Endometrium (tissue), 2 donors: ENCODE measurements around the gene GTF2A1.
A peak's percentile ranks its signal among the peaks of the same experiment; 100 is the strongest.

Source experiments
- FAIRE-seq: peaks from 2 replicates; lab custom pipeline; 2012; peaks lifted over from hg19 to GRCh38; lab: Jason Lieb, UNC
- donor health status: control.
- donor health status: control.

GTF2A1 gene

DNA sequence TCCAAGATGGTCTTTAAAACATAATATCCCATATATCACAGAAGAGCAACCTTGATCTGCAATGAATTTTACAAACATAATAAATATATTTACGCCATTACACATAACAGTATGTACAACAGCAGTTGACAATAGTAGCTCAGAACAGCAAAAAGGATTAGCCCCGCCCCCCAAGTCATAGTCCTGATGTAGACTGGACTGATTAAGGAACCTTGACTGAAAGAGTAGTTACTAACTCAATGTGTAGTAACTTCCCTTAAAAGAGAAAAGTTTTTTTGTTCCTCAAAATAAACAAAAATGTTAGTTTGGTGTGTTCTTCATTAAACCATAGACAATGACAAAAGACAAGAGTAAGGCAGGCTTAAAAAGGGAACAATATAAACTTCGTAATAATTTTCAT, 44.5 kb downstream of the GTF2A1 start:
- FAIRE-seq = no peak

GRCh38 chr14:81172881-81173280, 47.9 kb downstream of the GTF2A1 start:
- FAIRE-seq = no peak

DNA sequence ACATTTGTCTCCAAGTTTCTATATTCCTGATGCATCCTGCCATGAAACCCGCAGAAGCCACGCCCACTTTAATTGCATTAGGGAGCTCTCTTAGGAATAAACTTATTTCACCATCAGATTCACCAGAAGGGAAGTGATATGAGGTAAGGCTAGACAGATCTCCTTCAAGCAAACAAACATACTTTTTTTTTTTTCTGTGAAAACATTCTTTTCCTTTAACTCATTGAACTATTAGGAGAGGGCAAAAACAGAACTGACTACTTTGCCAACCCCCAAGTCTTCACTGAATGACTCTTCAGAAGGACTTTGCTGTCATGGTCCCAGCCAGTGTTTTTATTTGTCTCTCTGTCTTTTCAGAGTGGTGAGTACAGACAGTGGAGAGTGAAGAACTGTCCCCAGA, 48.4 kb downstream of the GTF2A1 start:
- no peak for FAIRE-seq

- no peak for FAIRE-seq
These were observed 49.9 kb downstream of the GTF2A1 start for GRCh38 chr14:81170829-81171195.

DNA sequence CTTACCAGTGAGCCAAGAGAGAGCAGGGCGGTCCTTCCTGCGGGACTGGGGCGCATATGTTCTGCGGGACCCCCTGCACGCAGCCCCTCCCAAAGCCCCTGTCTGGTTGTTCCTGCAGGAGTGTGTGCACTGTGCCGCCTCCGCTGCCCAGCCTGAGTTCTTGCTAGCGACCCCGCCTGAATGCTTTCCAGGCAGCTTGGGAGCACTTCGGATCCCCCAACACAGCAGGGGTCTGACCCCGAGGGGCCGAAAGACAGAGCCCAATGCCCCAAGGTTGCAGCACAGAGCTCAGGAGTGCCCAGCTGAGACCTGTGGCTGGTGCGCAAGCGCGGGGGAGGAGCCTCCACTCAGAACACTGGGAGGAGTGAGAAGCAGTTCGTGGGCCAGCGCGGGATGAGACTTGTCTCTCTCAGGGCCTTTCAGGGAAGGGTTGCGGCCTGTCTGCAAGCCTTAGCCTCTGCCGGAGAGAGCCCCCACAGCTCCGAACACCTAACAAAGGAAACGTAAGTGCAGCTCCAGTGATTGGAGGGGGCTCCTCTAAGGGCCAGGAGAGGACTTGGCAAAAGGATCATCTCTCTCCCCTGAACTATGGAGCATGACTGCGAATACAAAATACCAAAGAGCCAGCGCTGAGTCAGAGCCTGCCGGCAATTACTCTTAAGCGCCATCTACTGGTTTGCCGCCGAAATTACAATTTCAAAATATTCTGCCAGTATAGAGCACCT, 50.5 kb downstream of the GTF2A1 start:
- FAIRE-seq = no peak

- no peak for FAIRE-seq
These were observed 51.1 kb downstream of the GTF2A1 start for GRCh38 chr14:81169711-81170103.

- FAIRE-seq = no peak
These were observed 51.5 kb downstream of the GTF2A1 start for GRCh38 chr14:81169267-81169666.

DNA sequence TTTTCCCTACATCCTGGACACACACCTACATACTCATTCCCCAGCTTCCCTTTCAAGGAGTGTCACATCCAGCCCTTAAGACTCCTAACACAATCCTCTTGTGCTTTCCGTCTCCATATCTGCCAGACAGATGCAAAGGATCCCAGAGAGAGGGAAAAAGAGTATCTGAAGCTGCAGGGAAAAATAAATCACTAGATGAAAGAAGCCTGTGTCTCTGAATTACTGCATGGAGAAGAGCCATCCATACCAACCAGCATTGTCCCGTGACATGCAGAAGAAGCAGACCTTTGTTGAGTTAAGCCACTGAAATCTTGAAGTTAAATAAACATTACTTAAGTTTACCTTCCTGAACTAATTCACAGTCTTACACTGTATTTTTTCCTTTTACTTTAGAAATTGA, 54.6 kb downstream of the GTF2A1 start:
- no peak for FAIRE-seq

DNA sequence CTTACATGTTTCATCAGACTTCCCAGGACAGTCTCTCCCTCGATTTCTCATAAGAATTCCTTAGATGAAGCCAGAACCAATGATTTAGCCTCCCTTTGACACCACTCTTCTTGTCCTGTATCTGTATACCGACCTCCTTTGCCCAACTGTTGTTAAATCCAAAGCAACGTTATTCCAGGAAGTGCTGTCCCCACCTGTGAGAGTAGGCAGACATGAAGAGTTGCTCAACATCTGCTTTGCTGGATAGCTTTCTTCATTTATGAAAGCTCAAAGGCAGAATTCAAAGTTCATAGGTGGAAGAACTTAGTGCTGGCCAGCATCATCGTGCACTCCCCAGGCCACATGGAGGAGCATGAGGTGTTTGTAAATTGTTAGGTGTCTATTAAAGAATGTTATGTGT, 55.6 kb downstream of the GTF2A1 start:
- FAIRE-seq = no peak

DNA sequence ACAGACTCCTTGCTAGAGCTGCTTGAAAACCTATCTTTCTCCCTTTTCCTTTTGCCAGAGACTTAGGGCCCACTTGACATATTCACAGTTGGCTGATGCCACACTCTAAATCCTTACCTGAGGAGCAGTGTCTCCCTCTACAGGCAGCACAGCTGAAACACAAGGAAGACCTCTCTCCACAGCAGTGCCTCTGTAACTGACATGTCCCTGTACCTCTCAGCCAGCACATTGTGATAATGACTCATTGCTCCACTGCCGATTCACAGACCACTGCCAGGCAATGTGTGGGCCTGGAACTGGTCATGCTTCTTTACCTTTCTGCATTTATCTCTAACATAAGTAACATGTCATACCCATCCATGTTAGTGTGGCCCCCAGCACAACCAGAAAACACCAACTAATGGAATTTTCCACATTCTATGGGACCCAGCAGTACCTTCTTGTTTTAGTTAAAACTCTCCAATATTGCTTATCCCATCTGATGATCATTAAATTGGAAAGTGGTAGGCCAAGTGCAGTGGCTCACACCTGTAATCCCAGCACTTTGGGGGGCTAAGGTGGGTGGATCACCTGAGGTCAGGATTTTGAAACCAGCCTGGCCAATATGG, 56.5 kb downstream of the GTF2A1 start:
- no peak for FAIRE-seq

DNA sequence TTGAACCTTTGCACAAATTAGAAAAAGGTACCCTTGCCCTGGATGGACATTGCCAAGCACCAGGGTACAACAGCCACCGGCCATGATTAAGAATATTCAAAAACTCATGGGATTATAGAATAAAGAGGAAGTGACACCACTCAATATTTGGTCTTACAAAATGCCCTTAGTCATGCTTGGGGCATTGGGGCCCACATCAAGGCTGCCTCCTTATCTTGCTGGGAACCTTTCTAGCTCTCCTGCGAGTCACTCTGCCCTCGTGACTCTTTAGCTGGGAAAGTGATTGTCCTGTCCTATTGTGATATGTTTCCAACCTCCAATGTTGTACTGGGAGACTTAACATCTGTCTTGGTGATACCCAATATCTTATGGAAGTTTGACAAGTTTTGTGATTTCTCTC, 57.8 kb downstream of the GTF2A1 start:
- FAIRE-seq = no peak

DNA sequence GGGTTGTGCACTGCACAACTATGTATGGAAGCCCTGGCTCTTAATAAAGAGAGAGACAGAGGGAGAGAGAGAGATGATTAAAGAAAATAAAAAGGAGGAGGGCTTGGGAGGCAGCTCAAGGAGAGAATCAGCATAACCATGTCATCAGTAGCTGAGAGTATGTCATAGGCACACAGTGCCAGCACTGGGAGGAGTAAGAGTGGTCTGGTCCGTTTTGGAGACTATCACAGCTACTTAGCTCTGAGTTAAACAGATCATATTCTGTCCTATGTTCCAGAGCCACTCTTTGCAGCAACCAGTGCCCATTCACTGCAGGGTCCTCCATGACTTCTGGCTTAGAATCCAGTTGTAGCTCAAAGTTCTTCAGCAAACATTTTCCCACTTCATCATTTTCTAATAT, 59.0 kb downstream of the GTF2A1 start:
- FAIRE-seq = no peak

- FAIRE-seq = no peak
These were observed 59.7 kb downstream of the GTF2A1 start for GRCh38 chr14:81161088-81161487.

DNA sequence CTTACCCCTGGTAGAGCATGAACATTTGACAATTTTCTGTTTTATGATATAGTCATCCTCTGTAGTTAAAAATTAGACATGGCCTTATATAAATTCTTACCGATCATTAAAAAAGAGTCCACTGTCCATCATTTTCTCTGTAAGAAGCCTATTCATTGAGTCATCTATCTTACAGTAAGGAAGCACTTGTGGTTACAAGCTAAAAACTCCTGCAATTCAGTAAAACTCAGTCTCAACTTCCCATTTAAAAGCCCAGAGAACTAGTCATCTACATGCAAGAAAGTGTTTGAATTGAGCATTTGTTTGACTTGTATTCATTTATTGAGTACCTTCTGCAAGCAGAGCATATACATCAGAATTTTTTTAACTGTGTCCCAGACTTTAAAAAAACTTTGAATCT, 63.3 kb downstream of the GTF2A1 start:
- FAIRE-seq = no peak

- FAIRE-seq = no peak
These were observed 67.6 kb downstream of the GTF2A1 start for GRCh38 chr14:81153187-81153586.

DNA sequence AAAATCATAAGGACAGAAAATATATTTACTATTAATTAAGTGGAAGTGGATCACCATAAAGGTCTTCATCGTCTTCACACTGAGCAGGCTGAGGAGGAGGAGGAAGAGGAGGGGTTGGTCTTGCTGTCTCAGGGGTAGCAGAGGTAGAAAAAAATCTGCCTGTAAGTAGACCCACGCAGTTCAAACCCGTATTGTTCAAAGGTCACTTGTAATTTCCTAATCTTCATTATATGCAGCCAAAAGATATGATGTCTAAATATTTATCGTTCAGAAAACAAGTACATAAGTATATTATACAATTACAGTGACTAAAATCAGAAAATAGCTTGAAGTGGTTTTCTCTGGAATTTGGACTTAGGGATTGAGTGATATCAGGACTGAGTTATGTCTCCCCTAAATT, 72.1 kb downstream of the GTF2A1 start:
- FAIRE-seq = no peak

DNA sequence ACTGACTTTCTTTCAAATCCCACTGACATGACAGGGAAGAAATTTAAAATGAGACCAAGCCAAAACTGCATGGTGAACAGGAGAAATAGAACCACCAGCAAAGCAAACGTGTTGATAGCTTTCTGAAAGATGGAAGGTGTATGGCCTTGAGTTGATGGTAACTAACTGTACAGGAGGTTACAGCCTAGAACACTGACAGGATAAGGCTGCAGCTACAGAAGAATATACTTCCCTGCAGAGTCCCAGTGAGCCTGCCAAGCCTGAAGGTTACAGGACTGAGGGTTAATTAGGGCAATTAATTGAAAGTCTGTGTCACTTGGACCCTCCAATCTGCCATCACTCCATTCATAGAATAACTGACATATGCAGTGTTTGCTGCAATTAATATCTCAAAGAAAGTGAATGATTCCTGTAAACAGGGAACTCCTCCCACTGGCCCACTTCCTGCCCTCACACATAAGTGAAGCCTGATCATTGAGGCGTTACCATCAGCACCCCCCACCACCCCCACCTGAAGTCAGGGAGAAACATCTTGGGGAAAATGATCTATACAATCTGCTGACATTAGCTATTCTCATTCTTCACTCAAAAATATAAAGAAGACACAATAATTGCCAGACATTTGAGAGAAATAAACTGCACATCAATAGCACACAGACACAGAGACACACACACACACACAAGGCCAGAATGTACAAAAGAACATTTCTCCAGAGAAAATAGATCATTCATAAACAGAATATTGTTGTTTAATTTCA, 73.4 kb downstream of the GTF2A1 start:
- no peak for FAIRE-seq

GRCh38 chr14:81144824-81145603, 75.7 kb downstream of the GTF2A1 start:
- FAIRE-seq = peak; percentile 70

DNA sequence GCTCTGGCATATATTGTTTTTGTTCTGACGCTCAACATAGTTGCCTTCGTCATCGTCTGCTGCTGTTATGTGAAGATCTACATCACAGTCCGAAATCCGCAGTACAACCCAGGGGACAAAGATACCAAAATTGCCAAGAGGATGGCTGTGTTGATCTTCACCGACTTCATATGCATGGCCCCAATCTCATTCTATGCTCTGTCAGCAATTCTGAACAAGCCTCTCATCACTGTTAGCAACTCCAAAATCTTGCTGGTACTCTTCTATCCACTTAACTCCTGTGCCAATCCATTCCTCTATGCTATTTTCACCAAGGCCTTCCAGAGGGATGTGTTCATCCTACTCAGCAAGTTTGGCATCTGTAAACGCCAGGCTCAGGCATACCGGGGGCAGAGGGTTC, 77.0 kb downstream of the GTF2A1 start:
- no peak for FAIRE-seq

DNA sequence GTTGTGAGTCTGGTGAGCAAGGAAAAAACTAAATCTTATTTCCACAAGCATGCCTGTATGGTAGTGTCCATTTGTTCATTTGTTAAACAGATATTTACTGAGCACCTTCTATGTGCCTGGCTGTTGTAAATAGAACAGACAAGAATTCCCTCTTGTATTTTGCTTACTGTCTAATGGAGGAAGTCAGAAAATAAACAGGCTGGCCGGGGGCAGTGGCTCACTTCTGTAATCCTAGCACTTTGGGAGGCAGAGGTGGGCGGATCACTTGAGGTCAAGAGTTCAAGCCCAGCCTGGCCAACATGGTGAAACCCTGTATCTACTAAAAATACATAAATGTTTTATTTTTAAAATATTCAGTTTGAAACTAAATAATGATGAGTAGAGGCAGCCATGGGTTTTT, 79.3 kb downstream of the GTF2A1 start:
- no peak for FAIRE-seq

DNA sequence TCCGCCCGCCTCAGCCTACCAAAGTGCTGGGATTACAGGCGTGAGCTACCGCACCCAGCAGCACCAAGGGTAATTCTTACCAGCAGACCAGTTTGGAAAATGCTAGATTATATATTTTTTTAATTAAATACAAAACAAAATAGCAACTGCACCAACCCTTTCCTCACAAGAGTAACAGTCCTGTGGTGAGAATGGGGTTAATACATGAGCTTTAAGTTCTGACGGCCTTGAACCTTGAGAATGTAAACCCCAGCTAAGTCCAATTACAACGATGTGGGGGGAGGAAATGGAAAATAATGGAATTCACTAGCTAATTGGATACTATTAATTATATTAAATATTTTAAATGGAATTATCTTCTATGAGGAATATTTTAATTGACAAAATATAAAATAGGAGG, 82.3 kb downstream of the GTF2A1 start:
- no peak for FAIRE-seq

GRCh38 chr14:81137316-81137715, 83.4 kb downstream of the GTF2A1 start:
- FAIRE-seq = no peak

DNA sequence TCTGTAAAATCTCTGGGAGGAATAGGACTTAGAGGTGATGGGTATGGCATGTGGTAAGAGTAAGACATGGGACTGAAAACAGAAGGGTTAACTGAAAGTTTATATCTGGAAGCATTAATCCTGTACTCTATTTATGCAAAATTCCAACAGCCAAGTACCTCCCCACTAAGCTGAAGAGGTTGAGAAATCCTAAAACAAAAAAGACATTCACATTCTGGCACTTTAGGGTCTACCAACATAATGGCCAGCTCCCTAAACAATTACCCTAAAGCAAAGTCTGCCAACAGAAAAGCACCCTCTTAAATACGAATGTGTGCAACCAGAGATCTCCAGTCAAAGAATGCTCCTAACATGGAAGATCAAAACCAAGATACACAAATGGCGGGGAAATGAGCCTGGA, 87.4 kb downstream of the GTF2A1 start:
- FAIRE-seq = no peak
